GM23338 (cell line): ENCODE data around the gene PSD. TPM values are rescaled to one million over a fixed set of nuclear protein-coding genes. Genes with fewer than 3 reads are reported as not detected.

ENCODE experiments used
- ATAC-seq: fragments of 200-7000 bp; cut with Tn5 transposase; 3 replicates; pipeline ENCODE4 v1.9.1; 2020
- DNase-seq: peaks from one replicate; pipeline ENCODE4 v3.0.0-alpha.2; 2015; ENCODE audit warnings: low spot score
- H2AFZ ChIP-seq: fragments of 200-600 bp; sonication (generic); 2 replicates; pipeline ENCODE4 v1.8.0; 2016; ENCODE audit warnings: antibody characterized with exemption, mild to moderate bottlenecking, moderate library complexity
- H3F3A ChIP-seq: fragments of 200-600 bp; sonication (generic); replicated peaks from 2 replicates; pipeline ENCODE4 v1.8.0; 2017; ENCODE audit warnings: antibody characterized with exemption, mixed run types, low read depth
- H3K27ac ChIP-seq: fragments of 200-600 bp; sonication (generic); 2 replicates; pipeline ENCODE4 v1.6.1; 2016; ENCODE audit warnings: low read depth
- H3K27me3 ChIP-seq: fragments of 200-600 bp; sonication (generic); 2 replicates; pipeline ENCODE4 v1.8.0; 2016; ENCODE audit warnings: mild to moderate bottlenecking, mixed run types, moderate library complexity; ENCODE audit not compliant: insufficient read depth
- H3K36me3 ChIP-seq: fragments of 200-600 bp; sonication (generic); 2 replicates; pipeline ENCODE4 v1.8.0; 2016; ENCODE audit warnings: mild to moderate bottlenecking; ENCODE audit not compliant: insufficient read depth
- H3K4me1 ChIP-seq: fragments of 200-600 bp; sonication (generic); 2 replicates; pipeline ENCODE4 v1.8.0; 2016; ENCODE audit warnings: mild to moderate bottlenecking, moderate library complexity; ENCODE audit not compliant: insufficient read depth
- H3K4me2 ChIP-seq: fragments of 200-600 bp; sonication (generic); 2 replicates; pipeline ENCODE4 v1.7.1; 2017; ENCODE audit warnings: mixed run types
- H3K4me3 ChIP-seq: fragments of 200-600 bp; sonication (generic); 2 replicates; pipeline ENCODE4 v1.6.1; 2016; ENCODE audit warnings: mixed run types
- H3K79me2 ChIP-seq: fragments of 200-600 bp; sonication (generic); replicated peaks from 2 replicates; pipeline ENCODE4 v1.8.0; 2017; ENCODE audit warnings: mild to moderate bottlenecking; ENCODE audit not compliant: insufficient read depth
- H3K9me2 ChIP-seq: fragments of 200-600 bp; sonication (generic); 2 replicates; pipeline ENCODE4 v1.8.0; 2017; ENCODE audit not compliant: insufficient read depth
- H4K20me1 ChIP-seq: fragments of 200-600 bp; sonication (generic); replicated peaks from 2 replicates; pipeline ENCODE4 v1.8.0; 2017; ENCODE audit warnings: mild to moderate bottlenecking; ENCODE audit not compliant: insufficient read depth
- H3K27ac Mint-ChIP-seq: 2 replicates; pipeline ENCODE4 v1.8.0; 2020; ENCODE audit warnings: inconsistent platforms, mild to moderate bottlenecking, moderate library complexity, mixed read lengths
- H3K27me3 Mint-ChIP-seq: 3 replicates; pipeline ENCODE4 v1.8.0; 2022; ENCODE audit warnings: low read depth, mild to moderate bottlenecking, moderate library complexity, mixed read lengths, inconsistent platforms; ENCODE audit not compliant: insufficient read depth, poor library complexity
- H3K36me3 Mint-ChIP-seq: 3 replicates; pipeline ENCODE4 v1.8.0; 2021; ENCODE audit warnings: low read depth, mild to moderate bottlenecking, inconsistent platforms, moderate library complexity, mixed read lengths
- H3K4me1 Mint-ChIP-seq: 3 replicates; pipeline ENCODE4 v1.8.0; 2020; ENCODE audit warnings: mild to moderate bottlenecking, inconsistent platforms, mixed read lengths
- H3K4me3 Mint-ChIP-seq: 3 replicates; pipeline ENCODE4 v1.8.0; 2021; ENCODE audit warnings: moderate library complexity, mild to moderate bottlenecking, inconsistent platforms, mixed read lengths
- H3K9me3 Mint-ChIP-seq: 3 replicates; pipeline ENCODE4 v1.8.0; 2020; ENCODE audit warnings: moderate library complexity, mild to moderate bottlenecking, inconsistent platforms, mixed read lengths
- CREB1 ChIP-seq: fragments of 250-450 bp; sonication (Bioruptor Pico); IDR thresholded peaks from 2 replicates; pipeline ENCODE4 v1.5.0; 2020; ENCODE audit warnings: low read depth, mild to moderate bottlenecking, moderate library complexity
- EZH2 ChIP-seq: fragments of 200-600 bp; sonication (generic); IDR thresholded peaks from one replicate; pipeline ENCODE4 v1.8.0; 2017; ENCODE audit warnings: antibody characterized with exemption, mild to moderate bottlenecking, low read depth; ENCODE audit not compliant: unreplicated experiment
- EZH2phosphoT487 ChIP-seq: fragments of 200-600 bp; sonication (generic); IDR thresholded peaks from one replicate; pipeline ENCODE4 v1.8.1; 2018; ENCODE audit warnings: antibody characterized with exemption; ENCODE audit not compliant: unreplicated experiment
- JUNB ChIP-seq: IDR thresholded peaks from one replicate; pipeline ENCODE4 v1.6.1; 2016; ENCODE audit warnings: antibody characterized with exemption; ENCODE audit not compliant: unreplicated experiment
- NANOG ChIP-seq: IDR thresholded peaks from 2 replicates; pipeline ENCODE4 v1.6.1; 2016; ENCODE audit warnings: antibody characterized with exemption, borderline replicate concordance
- POLR2AphosphoS5 ChIP-seq: IDR thresholded peaks from 2 replicates; pipeline ENCODE4 v1.6.1; 2016; ENCODE audit warnings: antibody characterized with exemption, low read depth
- STAT1 ChIP-seq: IDR thresholded peaks from one replicate; pipeline ENCODE4 v1.6.1; 2016; ENCODE audit warnings: antibody characterized with exemption; ENCODE audit not compliant: unreplicated experiment
- ZNF114 ChIP-seq: fragments of 250-450 bp; sonication (Bioruptor Pico); IDR thresholded peaks from 2 replicates; pipeline ENCODE4 v1.5.0; 2020; ENCODE audit warnings: mild to moderate bottlenecking, moderate library complexity
- ZNF331 ChIP-seq: fragments of 250-450 bp; sonication (Bioruptor Pico); IDR thresholded peaks from 2 replicates; pipeline ENCODE4 v1.5.0; 2020; ENCODE audit warnings: low read depth, mild to moderate bottlenecking, moderate library complexity
- polyA plus RNA-seq: library from polyadenylated mRNA; unstranded; fragments of >200 nt; fragmentation: Nextera tagmentation; extraction: Ambion mirVana; gene quantifications from 2 replicates; pipeline ENCODE4 v1.2.1, GENCODE V29; 2016
- total RNA-seq: library from RNA; depleted of rRNA; stranded (reverse); fragments of >200 nt; shearing (Covaris generic); gene quantifications from 2 replicates; pipeline ENCODE4 v1.2.3, GENCODE V29; 2014
- TF ChIP-seq, protein P1 (sequence below), 2 experiments: fragments of 200-600 bp in 1 of 2; sonication (generic) in 1 of 2; conservative IDR thresholded peaks; 2 replicates each; pipeline versions ENCODE4 v1.5.1 to v1.6.1; 2016 to 2017; ENCODE audit warnings: antibody characterized with exemption in 2 of 2, low read depth in 2 of 2, mild to moderate bottlenecking in 2 of 2, moderate library complexity in 1 of 2
- TF ChIP-seq, protein P2 (sequence below): IDR thresholded peaks from one replicate; pipeline ENCODE4 v1.6.1; 2018; ENCODE audit warnings: antibody characterized with exemption; ENCODE audit not compliant: unreplicated experiment
- TF ChIP-seq, protein P3 (sequence below): fragments of 250-450 bp; sonication (Bioruptor Pico); IDR thresholded peaks from 2 replicates; pipeline ENCODE4 v1.5.0; 2020; ENCODE audit warnings: mild to moderate bottlenecking, moderate library complexity
- TF ChIP-seq, protein P4 (sequence below): IDR thresholded peaks from 2 replicates; pipeline ENCODE4 v1.6.1; 2016; ENCODE audit warnings: antibody characterized with exemption

Gene PSD
- total and polyA plus RNA-seq, 2 experiments from 2014 or later, result 1.9 to 6.8 TPM

DNA sequence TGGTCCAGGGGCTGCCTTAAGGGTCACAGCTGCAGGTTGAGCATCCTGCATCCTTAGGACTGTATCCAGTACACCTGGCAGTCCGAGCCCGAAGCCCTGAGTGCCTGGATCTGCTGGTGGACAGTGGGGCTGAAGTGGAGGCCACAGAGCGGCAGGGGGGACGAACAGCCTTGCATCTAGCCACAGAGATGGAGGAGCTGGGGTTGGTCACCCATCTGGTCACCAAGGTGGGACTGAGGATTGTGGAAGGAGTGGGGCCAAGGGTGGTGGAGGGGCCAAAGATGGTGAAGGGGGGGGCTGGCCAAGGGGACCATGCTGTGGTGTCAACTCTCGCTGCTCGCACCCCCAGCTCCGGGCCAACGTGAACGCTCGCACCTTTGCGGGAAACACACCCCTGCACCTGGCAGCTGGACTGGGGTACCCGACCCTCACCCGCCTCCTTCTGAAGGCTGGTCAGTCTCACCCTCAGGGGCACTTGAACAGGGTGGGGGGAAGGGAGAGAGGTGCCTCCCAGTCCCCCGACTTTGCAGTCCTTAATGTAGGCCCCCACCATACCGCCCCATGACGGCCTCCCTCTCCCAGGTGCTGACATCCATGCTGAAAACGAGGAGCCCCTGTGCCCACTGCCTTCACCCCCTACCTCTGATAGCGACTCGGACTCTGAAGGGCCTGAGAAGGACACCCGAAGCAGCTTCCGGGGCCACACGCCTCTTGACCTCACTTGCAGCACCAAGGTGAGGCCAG lies 17.8 kb downstream of the PSD start:
- Histone ChIP-seq H3F3A (0 out of 2 replicates have a peak, but pooled peaks cover 11% of the 10 kb centered on the region), H3K27me3 (0 out of 2 replicates have a peak, but pooled peaks cover 6% of the 10 kb centered on the region), H3K36me3 (no peaks in the 10 kb centered on the region), H3K9me2 (no peaks in the 10 kb centered on the region), H3K79me2 (no peaks in the 10 kb centered on the region), H3K4me3 (no peak overlapping the region), H4K20me1 (no peaks in the 10 kb centered on the region; the same call in 1 of the 2 replicates), H2AFZ (no peak overlapping the region), H3K27ac (no peak overlapping the region), H3K4me1 (peaks cover 3% of the 10 kb centered on the region; the same call in 1 of the 2 replicates), H3K4me2 (no peak overlapping the region)
- TF ChIP-seq ZNF331 (CRISPR knock-in tag), result no peak
- TF ChIP-seq, protein P1, sequence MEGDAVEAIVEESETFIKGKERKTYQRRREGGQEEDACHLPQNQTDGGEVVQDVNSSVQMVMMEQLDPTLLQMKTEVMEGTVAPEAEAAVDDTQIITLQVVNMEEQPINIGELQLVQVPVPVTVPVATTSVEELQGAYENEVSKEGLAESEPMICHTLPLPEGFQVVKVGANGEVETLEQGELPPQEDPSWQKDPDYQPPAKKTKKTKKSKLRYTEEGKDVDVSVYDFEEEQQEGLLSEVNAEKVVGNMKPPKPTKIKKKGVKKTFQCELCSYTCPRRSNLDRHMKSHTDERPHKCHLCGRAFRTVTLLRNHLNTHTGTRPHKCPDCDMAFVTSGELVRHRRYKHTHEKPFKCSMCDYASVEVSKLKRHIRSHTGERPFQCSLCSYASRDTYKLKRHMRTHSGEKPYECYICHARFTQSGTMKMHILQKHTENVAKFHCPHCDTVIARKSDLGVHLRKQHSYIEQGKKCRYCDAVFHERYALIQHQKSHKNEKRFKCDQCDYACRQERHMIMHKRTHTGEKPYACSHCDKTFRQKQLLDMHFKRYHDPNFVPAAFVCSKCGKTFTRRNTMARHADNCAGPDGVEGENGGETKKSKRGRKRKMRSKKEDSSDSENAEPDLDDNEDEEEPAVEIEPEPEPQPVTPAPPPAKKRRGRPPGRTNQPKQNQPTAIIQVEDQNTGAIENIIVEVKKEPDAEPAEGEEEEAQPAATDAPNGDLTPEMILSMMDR (conservative IDR thresholded peaks at IDR 0.05; ENCODE audit: low read depth in 2 of 2), result no peak
- TF ChIP-seq ZNF114 (CRISPR knock-in tag), result no peak
- no peak for TF ChIP-seq EZH2
- no peak for TF ChIP-seq CREB1
- TF ChIP-seq JUNB, result no peak
- TF ChIP-seq, protein P2, sequence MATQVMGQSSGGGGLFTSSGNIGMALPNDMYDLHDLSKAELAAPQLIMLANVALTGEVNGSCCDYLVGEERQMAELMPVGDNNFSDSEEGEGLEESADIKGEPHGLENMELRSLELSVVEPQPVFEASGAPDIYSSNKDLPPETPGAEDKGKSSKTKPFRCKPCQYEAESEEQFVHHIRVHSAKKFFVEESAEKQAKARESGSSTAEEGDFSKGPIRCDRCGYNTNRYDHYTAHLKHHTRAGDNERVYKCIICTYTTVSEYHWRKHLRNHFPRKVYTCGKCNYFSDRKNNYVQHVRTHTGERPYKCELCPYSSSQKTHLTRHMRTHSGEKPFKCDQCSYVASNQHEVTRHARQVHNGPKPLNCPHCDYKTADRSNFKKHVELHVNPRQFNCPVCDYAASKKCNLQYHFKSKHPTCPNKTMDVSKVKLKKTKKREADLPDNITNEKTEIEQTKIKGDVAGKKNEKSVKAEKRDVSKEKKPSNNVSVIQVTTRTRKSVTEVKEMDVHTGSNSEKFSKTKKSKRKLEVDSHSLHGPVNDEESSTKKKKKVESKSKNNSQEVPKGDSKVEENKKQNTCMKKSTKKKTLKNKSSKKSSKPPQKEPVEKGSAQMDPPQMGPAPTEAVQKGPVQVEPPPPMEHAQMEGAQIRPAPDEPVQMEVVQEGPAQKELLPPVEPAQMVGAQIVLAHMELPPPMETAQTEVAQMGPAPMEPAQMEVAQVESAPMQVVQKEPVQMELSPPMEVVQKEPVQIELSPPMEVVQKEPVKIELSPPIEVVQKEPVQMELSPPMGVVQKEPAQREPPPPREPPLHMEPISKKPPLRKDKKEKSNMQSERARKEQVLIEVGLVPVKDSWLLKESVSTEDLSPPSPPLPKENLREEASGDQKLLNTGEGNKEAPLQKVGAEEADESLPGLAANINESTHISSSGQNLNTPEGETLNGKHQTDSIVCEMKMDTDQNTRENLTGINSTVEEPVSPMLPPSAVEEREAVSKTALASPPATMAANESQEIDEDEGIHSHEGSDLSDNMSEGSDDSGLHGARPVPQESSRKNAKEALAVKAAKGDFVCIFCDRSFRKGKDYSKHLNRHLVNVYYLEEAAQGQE, result no peak
- no peak for TF ChIP-seq STAT1
- TF ChIP-seq, protein P3, sequence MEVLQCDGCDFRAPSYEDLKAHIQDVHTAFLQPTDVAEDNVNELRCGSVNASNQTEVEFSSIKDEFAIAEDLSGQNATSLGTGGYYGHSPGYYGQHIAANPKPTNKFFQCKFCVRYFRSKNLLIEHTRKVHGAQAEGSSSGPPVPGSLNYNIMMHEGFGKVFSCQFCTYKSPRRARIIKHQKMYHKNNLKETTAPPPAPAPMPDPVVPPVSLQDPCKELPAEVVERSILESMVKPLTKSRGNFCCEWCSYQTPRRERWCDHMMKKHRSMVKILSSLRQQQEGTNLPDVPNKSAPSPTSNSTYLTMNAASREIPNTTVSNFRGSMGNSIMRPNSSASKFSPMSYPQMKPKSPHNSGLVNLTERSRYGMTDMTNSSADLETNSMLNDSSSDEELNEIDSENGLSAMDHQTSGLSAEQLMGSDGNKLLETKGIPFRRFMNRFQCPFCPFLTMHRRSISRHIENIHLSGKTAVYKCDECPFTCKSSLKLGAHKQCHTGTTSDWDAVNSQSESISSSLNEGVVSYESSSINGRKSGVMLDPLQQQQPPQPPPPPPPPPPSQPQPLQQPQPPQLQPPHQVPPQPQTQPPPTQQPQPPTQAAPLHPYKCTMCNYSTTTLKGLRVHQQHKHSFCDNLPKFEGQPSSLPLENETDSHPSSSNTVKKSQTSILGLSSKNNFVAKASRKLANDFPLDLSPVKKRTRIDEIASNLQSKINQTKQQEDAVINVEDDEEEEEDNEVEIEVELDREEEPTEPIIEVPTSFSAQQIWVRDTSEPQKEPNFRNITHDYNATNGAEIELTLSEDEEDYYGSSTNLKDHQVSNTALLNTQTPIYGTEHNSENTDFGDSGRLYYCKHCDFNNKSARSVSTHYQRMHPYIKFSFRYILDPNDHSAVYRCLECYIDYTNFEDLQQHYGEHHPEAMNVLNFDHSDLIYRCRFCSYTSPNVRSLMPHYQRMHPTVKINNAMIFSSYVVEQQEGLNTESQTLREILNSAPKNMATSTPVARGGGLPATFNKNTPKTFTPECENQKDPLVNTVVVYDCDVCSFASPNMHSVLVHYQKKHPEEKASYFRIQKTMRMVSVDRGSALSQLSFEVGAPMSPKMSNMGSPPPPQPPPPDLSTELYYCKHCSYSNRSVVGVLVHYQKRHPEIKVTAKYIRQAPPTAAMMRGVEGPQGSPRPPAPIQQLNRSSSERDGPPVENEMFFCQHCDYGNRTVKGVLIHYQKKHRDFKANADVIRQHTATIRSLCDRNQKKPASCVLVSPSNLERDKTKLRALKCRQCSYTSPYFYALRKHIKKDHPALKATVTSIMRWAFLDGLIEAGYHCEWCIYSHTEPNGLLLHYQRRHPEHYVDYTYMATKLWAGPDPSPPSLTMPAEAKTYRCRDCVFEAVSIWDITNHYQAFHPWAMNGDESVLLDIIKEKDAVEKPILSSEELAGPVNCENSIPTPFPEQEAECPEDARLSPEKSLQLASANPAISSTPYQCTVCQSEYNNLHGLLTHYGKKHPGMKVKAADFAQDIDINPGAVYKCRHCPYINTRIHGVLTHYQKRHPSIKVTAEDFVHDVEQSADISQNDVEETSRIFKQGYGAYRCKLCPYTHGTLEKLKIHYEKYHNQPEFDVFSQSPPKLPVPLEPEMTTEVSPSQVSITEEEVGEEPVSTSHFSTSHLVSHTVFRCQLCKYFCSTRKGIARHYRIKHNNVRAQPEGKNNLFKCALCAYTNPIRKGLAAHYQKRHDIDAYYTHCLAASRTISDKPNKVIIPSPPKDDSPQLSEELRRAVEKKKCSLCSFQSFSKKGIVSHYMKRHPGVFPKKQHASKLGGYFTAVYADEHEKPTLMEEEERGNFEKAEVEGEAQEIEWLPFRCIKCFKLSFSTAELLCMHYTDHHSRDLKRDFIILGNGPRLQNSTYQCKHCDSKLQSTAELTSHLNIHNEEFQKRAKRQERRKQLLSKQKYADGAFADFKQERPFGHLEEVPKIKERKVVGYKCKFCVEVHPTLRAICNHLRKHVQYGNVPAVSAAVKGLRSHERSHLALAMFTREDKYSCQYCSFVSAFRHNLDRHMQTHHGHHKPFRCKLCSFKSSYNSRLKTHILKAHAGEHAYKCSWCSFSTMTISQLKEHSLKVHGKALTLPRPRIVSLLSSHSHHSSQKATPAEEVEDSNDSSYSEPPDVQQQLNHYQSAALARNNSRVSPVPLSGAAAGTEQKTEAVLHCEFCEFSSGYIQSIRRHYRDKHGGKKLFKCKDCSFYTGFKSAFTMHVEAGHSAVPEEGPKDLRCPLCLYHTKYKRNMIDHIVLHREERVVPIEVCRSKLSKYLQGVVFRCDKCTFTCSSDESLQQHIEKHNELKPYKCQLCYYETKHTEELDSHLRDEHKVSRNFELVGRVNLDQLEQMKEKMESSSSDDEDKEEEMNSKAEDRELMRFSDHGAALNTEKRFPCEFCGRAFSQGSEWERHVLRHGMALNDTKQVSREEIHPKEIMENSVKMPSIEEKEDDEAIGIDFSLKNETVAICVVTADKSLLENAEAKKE, result no peak
- no peak for TF ChIP-seq EZH2phosphoT487
- TF ChIP-seq, protein P4, sequence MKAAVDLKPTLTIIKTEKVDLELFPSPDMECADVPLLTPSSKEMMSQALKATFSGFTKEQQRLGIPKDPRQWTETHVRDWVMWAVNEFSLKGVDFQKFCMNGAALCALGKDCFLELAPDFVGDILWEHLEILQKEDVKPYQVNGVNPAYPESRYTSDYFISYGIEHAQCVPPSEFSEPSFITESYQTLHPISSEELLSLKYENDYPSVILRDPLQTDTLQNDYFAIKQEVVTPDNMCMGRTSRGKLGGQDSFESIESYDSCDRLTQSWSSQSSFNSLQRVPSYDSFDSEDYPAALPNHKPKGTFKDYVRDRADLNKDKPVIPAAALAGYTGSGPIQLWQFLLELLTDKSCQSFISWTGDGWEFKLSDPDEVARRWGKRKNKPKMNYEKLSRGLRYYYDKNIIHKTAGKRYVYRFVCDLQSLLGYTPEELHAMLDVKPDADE, result no peak
- TF ChIP-seq NANOG, result no peak
- no peak for TF ChIP-seq POLR2AphosphoS5
- Mint-ChIP-seq H3K9me3 (no peaks in the 10 kb centered on the region), H3K27ac (no peak overlapping the region), H3K4me1 (peaks cover 12% of the 10 kb centered on the region; the same call in 2 of the 3 replicates), H3K4me3 (no peak overlapping the region; the same call in 2 of the 3 replicates), H3K36me3 (no peaks in the 10 kb centered on the region; the same call in 2 of the 3 replicates), H3K27me3 (peaks cover 28% of the 10 kb centered on the region)
- ATAC-seq (no peak), DNase-seq (no peak)
